Neural progenitor cell (in vitro differentiated cells): Measurements from ENCODE around the gene CDH23. TPM values are rescaled to one million over a fixed set of nuclear protein-coding genes. Genes with fewer than 3 reads are reported as not detected.
A peak's percentile ranks its signal among the peaks of the same experiment; 100 is the strongest.

Experiments
- DNase-seq: peaks from one replicate; pipeline ENCODE4 v3.0.0-alpha.2; 2016; ENCODE audit warnings: low spot score
- H2AFZ ChIP-seq: fragments of 200-600 bp; sonication (generic); replicated peaks from 2 replicates; pipeline ENCODE4 v1.6.1; 2016; ENCODE audit warnings: antibody characterized with exemption
- H3F3A ChIP-seq: fragments of 200-600 bp; sonication (generic); 2 replicates; pipeline ENCODE4 v1.6.1; 2016; ENCODE audit warnings: antibody characterized with exemption, low read depth
- H3K27ac ChIP-seq: fragments of 200-600 bp; sonication (generic); 2 replicates; pipeline ENCODE4 v1.5.1; 2016; ENCODE audit warnings: mild to moderate bottlenecking
- H3K27me3 ChIP-seq: fragments of 200-600 bp; sonication (generic); 2 replicates; pipeline ENCODE4 v1.6.1; 2016; ENCODE audit warnings: mild to moderate bottlenecking, moderate library complexity
- H3K36me3 ChIP-seq: fragments of 200-600 bp; sonication (generic); 2 replicates; pipeline ENCODE4 v1.5.1; 2016
- H3K4me1 ChIP-seq: fragments of 200-600 bp; sonication (generic); 2 replicates; pipeline ENCODE4 v1.6.1; 2016; ENCODE audit warnings: mixed run types
- H3K4me2 ChIP-seq: fragments of 200-600 bp; sonication (generic); 2 replicates; pipeline ENCODE4 v1.6.1; 2016
- H3K4me3 ChIP-seq: fragments of 200-600 bp; sonication (generic); 2 replicates; pipeline ENCODE4 v1.5.1; 2016
- H3K79me2 ChIP-seq: fragments of 200-600 bp; sonication (generic); 2 replicates; pipeline ENCODE4 v1.6.1; 2016; ENCODE audit warnings: low read depth
- H3K9ac ChIP-seq: fragments of 200-600 bp; sonication (generic); 2 replicates; pipeline ENCODE4 v1.6.1; 2016
- H3K9me3 ChIP-seq: fragments of 200-600 bp; sonication (generic); 2 replicates; pipeline ENCODE4 v1.5.1; 2016; ENCODE audit warnings: low read depth
- H4K20me1 ChIP-seq: fragments of 200-600 bp; sonication (generic); 2 replicates; pipeline ENCODE4 v1.6.1; 2016; ENCODE audit warnings: low read depth
- H3K27ac Mint-ChIP-seq: 3 replicates; pipeline ENCODE4 v1.8.0; 2021; ENCODE audit warnings: mixed read lengths
- H3K27me3 Mint-ChIP-seq: 2 replicates; pipeline ENCODE4 v1.8.0; 2022; ENCODE audit warnings: low read depth, mild to moderate bottlenecking, inconsistent platforms, moderate library complexity, mixed read lengths; ENCODE audit not compliant: insufficient read depth
- H3K36me3 Mint-ChIP-seq: 3 replicates; pipeline ENCODE4 v1.8.0; 2021; ENCODE audit warnings: mixed read lengths
- H3K4me1 Mint-ChIP-seq: 3 replicates; pipeline ENCODE4 v1.8.0; 2021; ENCODE audit warnings: mixed read lengths
- H3K4me3 Mint-ChIP-seq: 3 replicates; pipeline ENCODE4 v1.8.0; 2021; ENCODE audit warnings: mild to moderate bottlenecking, moderate library complexity, mixed read lengths
- H3K9me3 Mint-ChIP-seq: 3 replicates; pipeline ENCODE4 v1.8.0; 2020; ENCODE audit warnings: mixed read lengths
- CTCF ChIP-seq: fragments of 200-600 bp; sonication (generic); IDR thresholded peaks from 2 replicates; pipeline ENCODE4 v1.5.1; 2017; ENCODE audit warnings: antibody characterized with exemption, mild to moderate bottlenecking
- EZH2 ChIP-seq: fragments of 200-600 bp; sonication (generic); IDR thresholded peaks from 2 replicates; pipeline ENCODE4 v1.6.1; 2017; ENCODE audit warnings: antibody characterized with exemption, mild to moderate bottlenecking, moderate library complexity
- EZH2phosphoT487 ChIP-seq: fragments of 200-600 bp; sonication (generic); IDR thresholded peaks from 2 replicates; pipeline ENCODE4 v1.6.1; 2017; ENCODE audit warnings: antibody characterized with exemption
- total RNA-seq: library from RNA; depleted of rRNA; stranded (reverse); fragments of >200 nt; gene quantifications from 2 replicates; pipeline ENCODE4 v1.2.3, GENCODE V29; 2015; ENCODE audit warnings: low replicate concordance

The CDH23 gene
- total RNA-seq, 1 donor from 2014 or later = 5.9 TPM

- no peaks in the 10 kb centered on the region for H3K9me3 Mint-ChIP-seq
- Histone ChIP-seq H3K4me2 (no peak overlapping the region), H3K36me3 (no peaks in the 10 kb centered on the region), H3K27me3 (no peaks in the 10 kb centered on the region), H3K9ac (no peak overlapping the region), H3K79me2 (no peaks in the 10 kb centered on the region), H3K4me1 (peaks cover 13% of the 10 kb centered on the region), H3K9me3 (no peaks in the 10 kb centered on the region), H3K4me3 (no peak overlapping the region), H4K20me1 (no peaks in the 10 kb centered on the region), H3F3A (no peaks in the 10 kb centered on the region), H3K27ac (no peak overlapping the region), H2AFZ (no peak overlapping the region)
- H3K27me3 Mint-ChIP-seq = peaks cover 8% of the 10 kb centered on the region
- no peak overlapping the region for H3K4me3 Mint-ChIP-seq
- H3K36me3 Mint-ChIP-seq = no peaks in the 10 kb centered on the region
- H3K27ac Mint-ChIP-seq = no peak overlapping the region
- peaks cover 12% of the 10 kb centered on the region for H3K4me1 Mint-ChIP-seq
- no peak for DNase-seq
- TF ChIP-seq EZH2phosphoT487 (no peak), EZH2 (no peak), CTCF (no peak)
These were observed 302.0 kb downstream of the CDH23 start for GRCh38 chr10:71698737-71699136.

GRCh38 chr10:71700731-71701368, 304.1 kb downstream of the CDH23 start:
- no peak overlapping the region for H3K27ac Mint-ChIP-seq
- Histone ChIP-seq H3K9me3 (no peaks in the 10 kb centered on the region), H3K9ac (no peak overlapping the region), H3K27me3 (no peaks in the 10 kb centered on the region), H3K27ac (no peak overlapping the region), H4K20me1 (no peaks in the 10 kb centered on the region), H3K4me3 (no peak overlapping the region), H3K79me2 (no peaks in the 10 kb centered on the region), H3K36me3 (no peaks in the 10 kb centered on the region), H3K4me1 (peaks cover 13% of the 10 kb centered on the region), H3K4me2 (no peak overlapping the region), H2AFZ (no peak overlapping the region), H3F3A (no peaks in the 10 kb centered on the region)
- DNase-seq = peak; percentile 20
- no peaks in the 10 kb centered on the region for H3K36me3 Mint-ChIP-seq
- H3K4me3 Mint-ChIP-seq = no peak overlapping the region
- H3K9me3 Mint-ChIP-seq = no peaks in the 10 kb centered on the region
- H3K4me1 Mint-ChIP-seq = peaks cover 11% of the 10 kb centered on the region
- peaks cover 2% of the 10 kb centered on the region for H3K27me3 Mint-ChIP-seq
- TF ChIP-seq CTCF (no peak), EZH2phosphoT487 (no peak), EZH2 (no peak)

GRCh38 chr10:71701496-71702132, 304.9 kb downstream of the CDH23 start:
- no peak overlapping the region for H3K9ac ChIP-seq
- TF ChIP-seq EZH2phosphoT487 = no peak
- TF ChIP-seq CTCF = no peak
- no peak for TF ChIP-seq EZH2
- H3K27ac ChIP-seq = no peak overlapping the region
- H3K4me3 Mint-ChIP-seq = no peak overlapping the region
- no peaks in the 10 kb centered on the region for H3F3A ChIP-seq
- H3K36me3 Mint-ChIP-seq = no peaks in the 10 kb centered on the region
- no peak overlapping the region for H3K27ac Mint-ChIP-seq
- no peaks in the 10 kb centered on the region for H3K36me3 ChIP-seq
- no peaks in the 10 kb centered on the region for H4K20me1 ChIP-seq
- H3K4me3 ChIP-seq = no peak overlapping the region
- H2AFZ ChIP-seq = no peak overlapping the region
- H3K9me3 Mint-ChIP-seq = no peaks in the 10 kb centered on the region
- H3K79me2 ChIP-seq = no peaks in the 10 kb centered on the region
- peaks cover 11% of the 10 kb centered on the region for H3K4me1 ChIP-seq
- peaks cover 11% of the 10 kb centered on the region for H3K4me1 Mint-ChIP-seq
- no peaks in the 10 kb centered on the region for H3K9me3 ChIP-seq
- no peak overlapping the region for H3K4me2 ChIP-seq
- DNase-seq = no peak
- H3K27me3 Mint-ChIP-seq = peaks cover 2% of the 10 kb centered on the region
- H3K27me3 ChIP-seq = no peaks in the 10 kb centered on the region
